GM12891 (cell line): ENCODE measurements around the gene TNFSF13B. TPM values are rescaled to one million over a fixed set of nuclear protein-coding genes. Genes with fewer than 3 reads are reported as not detected.

Experiments used
- DNase-seq: peaks from one replicate; pipeline ENCODE4 v3.0.0; 2011; ENCODE audit warnings: low spot score; ENCODE audit not compliant: insufficient read length
- FAIRE-seq: peaks from 2 replicates; lab custom pipeline; 2011; peaks lifted over from hg19 to GRCh38; lab: Jason Lieb, UNC
- PAX5 ChIP-seq: IDR thresholded peaks from 2 replicates; pipeline ENCODE4 v1.6.1; 2011; ENCODE audit warnings: low read length, moderate library complexity, mild to moderate bottlenecking; ENCODE audit not compliant: insufficient read depth, severe bottlenecking
- POLR2A ChIP-seq: IDR thresholded peaks from 2 replicates; pipeline ENCODE4 v1.6.1; 2011; ENCODE audit warnings: low read depth, low read length, control low read depth
- POLR2AphosphoS5 ChIP-seq: IDR thresholded peaks from 2 replicates; pipeline ENCODE4 v1.6.1; 2011; ENCODE audit warnings: low read depth, low read length, control low read depth
- POU2F2 ChIP-seq: IDR thresholded peaks from 2 replicates; pipeline ENCODE4 v1.6.1; 2011; ENCODE audit warnings: low read depth, mild to moderate bottlenecking, control low read depth, low read length, moderate library complexity
- SPI1 ChIP-seq: IDR thresholded peaks from 2 replicates; pipeline ENCODE4 v1.6.1; 2011; ENCODE audit warnings: low read depth, low read length, control low read depth
- TAF1 ChIP-seq: IDR thresholded peaks from 2 replicates; pipeline ENCODE4 v1.6.1; 2011; ENCODE audit warnings: low read depth, low read length, control low read depth
- polyA plus RNA-seq: library from polyadenylated mRNA; unstranded; fragments of >200 nt; gene quantifications from one replicate; pipeline ENCODE4 v1.2.1, GENCODE V29; 2012; ENCODE audit warnings: low read depth, missing spikeins, inconsistent platforms; ENCODE audit not compliant: missing spikeins

The TNFSF13B gene, protein sequence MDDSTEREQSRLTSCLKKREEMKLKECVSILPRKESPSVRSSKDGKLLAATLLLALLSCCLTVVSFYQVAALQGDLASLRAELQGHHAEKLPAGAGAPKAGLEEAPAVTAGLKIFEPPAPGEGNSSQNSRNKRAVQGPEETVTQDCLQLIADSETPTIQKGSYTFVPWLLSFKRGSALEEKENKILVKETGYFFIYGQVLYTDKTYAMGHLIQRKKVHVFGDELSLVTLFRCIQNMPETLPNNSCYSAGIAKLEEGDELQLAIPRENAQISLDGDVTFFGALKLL
- 14.0 TPM for polyA plus RNA-seq

DNA sequence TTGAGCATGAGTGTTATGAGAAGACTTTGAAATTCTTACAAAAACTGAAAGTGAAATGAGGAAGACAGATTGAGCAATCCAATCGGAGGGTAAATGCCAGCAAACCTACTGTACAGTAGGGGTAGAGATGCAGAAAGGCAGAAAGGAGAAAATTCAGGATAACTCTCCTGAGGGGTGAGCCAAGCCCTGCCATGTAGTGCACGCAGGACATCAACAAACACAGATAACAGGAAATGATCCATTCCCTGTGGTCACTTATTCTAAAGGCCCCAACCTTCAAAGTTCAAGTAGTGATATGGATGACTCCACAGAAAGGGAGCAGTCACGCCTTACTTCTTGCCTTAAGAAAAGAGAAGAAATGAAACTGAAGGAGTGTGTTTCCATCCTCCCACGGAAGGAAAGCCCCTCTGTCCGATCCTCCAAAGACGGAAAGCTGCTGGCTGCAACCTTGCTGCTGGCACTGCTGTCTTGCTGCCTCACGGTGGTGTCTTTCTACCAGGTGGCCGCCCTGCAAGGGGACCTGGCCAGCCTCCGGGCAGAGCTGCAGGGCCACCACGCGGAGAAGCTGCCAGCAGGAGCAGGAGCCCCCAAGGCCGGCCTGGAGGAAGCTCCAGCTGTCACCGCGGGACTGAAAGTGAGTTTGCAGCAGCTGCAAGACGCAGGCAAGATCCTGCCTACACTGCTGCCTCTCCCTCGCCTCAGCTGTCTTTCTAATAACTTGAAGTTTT lies at the start of gene TNFSF13B:
TSS of gene TNFSF13B (plus strand) at position 118 of the 728 bp plus-strand sequence. CDS start at position 296, 178 bp downstream.
- DNase-seq (peak; percentile 20), FAIRE-seq (peak; percentile 95)

DNA sequence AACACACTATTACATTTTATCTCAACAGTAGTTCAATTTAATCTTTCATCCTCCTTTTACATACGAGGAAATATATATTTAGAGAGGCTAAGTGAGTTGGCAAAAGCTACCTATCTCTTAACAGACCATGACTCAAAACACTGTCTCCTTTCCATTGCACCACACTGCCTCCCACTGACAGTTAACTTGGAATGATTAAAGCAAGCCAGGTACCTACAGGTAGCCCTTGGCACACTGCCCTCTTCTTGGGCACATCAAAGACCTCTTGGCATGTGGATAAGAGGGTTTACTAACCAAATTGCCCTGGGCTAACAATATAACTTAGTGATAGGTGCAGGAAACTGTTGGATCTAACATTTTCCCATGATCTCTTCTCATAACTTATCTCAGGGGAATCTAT lies 49.5 kb upstream of the TNFSF13B start:
- TF ChIP-seq POU2F2 (no peak), PAX5 (no peak), SPI1 (no peak), POLR2AphosphoS5 (no peak), POLR2A (no peak), TAF1 (no peak)
- FAIRE-seq: peak; percentile 51
- no peak for DNase-seq

More for the DNA sequence above, at the start of gene TNFSF13B:
- TF ChIP-seq POU2F2 (no peak), SPI1 (peak; percentile 91), PAX5 (no peak), TAF1 (peak; percentile 59), POLR2A (no peak)

DNA sequence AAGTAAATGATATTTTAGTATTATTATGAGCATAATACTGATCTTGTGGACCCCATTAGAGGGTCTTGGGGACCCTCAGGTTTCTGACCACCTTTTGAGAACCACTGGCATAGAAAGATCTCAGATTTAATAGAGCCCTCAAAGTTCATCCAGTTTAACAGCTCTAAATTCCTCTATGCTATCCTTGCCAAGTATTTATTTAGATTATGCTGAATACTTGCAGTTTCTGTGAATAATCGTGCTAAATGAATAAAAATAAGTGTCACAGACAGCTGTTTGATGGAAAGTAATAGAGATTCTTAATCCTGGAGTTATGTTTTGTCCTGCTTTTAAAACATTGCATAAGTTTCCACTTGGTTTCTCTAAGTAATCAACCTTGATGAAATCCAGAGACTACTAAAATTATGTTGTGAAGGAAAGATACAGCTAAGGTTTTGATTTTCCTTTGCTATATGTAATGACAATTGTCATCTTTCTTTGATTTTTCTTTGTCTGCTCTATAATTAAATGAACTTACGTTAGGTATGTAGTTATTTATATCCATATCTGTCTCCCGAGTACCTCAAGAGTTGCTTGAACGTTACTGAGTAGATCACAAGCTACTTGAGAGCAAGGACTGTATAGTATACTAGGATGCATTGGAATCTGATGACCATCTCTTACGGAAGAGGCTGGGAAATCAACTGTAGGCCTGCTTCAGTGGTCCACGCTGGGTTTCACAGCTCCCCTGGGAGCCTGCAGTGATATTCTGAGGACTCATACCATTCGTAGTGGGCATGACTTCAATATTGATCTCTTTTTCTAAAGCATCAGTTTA lies 45.6 kb upstream of the TNFSF13B start:
- TF ChIP-seq TAF1: no peak
- no peak for TF ChIP-seq PAX5
- no peak for TF ChIP-seq POLR2A
- TF ChIP-seq POLR2AphosphoS5: no peak
- no peak for TF ChIP-seq POU2F2
- TF ChIP-seq SPI1: no peak
- FAIRE-seq (no peak), DNase-seq (no peak)

DNA sequence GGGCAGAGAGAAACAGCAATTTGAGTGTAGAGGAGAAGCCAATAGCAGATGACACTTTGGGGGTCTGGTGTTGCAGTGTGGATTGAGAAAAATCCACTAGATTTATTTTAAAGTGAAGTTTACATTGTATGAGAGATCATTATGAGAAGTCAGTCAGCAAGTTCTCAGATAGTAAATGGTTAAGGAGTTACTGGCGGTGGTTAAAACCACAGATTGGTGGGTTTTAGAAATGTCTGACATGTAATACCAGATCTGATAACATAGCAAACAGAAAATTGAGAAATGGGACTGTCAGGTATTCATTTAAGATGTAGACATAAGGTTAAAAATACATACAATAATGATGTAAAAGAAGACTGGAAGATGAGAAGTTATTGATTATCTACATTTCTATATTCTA lies 44.1 kb upstream of the TNFSF13B start:
- TF ChIP-seq SPI1 (no peak), POLR2A (no peak), POU2F2 (no peak), PAX5 (no peak), POLR2AphosphoS5 (no peak), TAF1 (no peak)
- FAIRE-seq (peak; percentile 23), DNase-seq (no peak)

DNA sequence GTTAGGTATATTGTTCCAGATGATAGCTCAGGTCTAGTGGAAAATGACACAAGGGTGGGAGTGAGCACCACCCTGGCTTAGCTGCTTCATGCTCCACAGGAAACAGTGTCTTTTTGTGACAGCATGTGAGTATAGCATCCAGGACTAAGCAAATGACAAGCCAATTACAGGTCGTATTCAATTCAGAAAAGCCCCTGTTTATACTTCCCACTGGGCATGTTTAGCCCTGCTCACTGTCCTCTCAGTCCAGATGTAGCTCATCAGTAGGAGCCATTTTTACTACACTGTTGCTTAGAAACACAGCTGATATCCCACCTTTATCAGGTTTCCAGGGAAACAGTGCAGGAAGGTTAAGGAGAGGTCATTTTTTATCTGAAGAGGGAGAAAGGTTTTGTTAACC lies 43.3 kb upstream of the TNFSF13B start:
- TF ChIP-seq POLR2AphosphoS5 (no peak), SPI1 (no peak), PAX5 (no peak), TAF1 (no peak)
- DNase-seq (no peak), FAIRE-seq (peak; percentile 51)

DNA sequence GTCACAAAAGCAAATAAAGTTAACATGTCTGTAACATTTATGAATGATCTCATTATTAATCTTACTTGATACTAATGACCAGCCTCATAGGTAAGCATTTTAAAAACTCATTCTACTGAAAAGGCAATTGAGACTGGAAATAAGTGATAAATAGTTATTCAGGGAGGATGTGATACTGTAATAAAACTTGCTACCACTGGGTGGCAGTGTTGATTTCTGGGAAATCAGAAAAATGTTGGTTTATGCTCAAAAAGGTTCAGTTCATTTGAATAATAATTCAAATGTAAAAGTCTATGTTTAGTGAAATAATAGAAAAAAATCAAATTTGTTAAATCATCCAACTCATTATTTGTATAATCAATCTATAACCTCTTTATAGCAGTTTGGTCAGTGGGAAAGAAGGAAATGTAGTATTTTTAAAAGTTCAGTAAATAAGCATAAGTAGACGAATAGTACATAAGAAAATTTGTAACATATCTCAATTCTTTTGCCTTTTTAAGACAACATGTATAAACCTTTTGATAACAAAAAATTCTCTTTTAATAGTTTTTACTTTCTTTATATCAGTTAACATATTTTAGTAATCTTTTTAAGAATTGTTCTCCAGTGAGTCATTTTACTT lies 41.8 kb upstream of the TNFSF13B start:
- DNase-seq (no peak), FAIRE-seq (peak; percentile 48)
- TF ChIP-seq PAX5: no peak
- no peak for TF ChIP-seq POLR2AphosphoS5
- TF ChIP-seq POLR2A: no peak
- no peak for TF ChIP-seq POU2F2
- TF ChIP-seq TAF1: no peak
- no peak for TF ChIP-seq SPI1

DNA sequence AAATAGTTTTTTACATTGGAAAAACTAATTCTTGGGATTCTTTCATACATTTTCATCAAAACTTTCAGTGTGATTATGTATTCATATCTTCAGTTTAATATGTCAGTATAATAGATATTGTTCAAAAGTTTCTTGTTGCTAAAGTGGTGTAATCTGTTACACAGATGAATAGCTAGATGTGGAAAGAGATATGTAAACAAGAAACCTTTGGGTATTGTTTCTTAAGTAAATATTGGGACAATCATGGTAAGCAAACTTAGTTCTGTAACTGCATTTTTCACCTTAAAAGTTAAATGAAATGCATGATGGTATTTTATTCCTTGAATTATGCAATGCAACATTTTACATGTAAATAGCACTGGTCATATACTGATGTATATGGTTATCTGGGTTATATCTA lies 39.1 kb upstream of the TNFSF13B start:
- FAIRE-seq: no peak
- TF ChIP-seq PAX5 (no peak), SPI1 (no peak)
- no peak for DNase-seq

DNA sequence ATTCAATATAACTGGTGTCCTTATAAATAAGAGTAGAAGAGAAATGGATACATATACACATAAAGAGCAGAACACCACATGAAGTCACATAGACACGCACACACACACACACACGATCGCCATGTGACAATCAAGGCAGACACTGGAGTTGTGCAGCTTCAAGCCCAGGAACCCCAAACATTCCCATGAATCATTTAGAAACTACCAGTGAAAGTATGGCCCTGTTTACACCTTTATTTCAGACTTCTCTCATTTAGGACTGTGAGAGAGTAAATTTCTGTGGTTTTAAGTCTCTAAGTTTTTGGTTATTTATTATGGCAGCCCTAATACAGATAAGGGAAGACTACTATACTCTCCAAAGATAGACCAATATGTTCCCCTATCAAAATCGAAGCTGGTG lies 20.4 kb upstream of the TNFSF13B start:
- DNase-seq (no peak), FAIRE-seq (no peak)
- no peak for TF ChIP-seq POU2F2
- no peak for TF ChIP-seq SPI1
- no peak for TF ChIP-seq POLR2A
- no peak for TF ChIP-seq PAX5
- no peak for TF ChIP-seq TAF1
- no peak for TF ChIP-seq POLR2AphosphoS5

DNA sequence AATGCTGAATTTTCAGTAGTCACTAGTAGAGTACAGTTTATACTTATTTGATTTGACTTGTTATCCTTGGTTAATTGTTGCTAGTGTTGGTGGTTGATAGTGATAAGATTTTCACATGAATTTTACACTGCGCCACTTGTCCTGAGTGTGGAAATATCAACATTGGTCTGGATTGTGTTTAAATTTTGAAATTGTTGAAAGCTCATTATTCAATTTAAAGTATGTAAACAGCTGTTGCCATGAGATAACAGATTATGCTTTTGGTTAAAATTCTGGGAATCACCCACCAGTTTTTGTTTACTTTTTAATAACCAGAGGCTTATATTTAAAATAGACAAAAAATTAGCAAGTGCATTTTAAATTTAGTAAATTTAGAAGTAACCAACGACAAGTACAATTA lies 12.3 kb upstream of the TNFSF13B start:
- TF ChIP-seq POLR2AphosphoS5: no peak
- TF ChIP-seq SPI1: no peak
- TF ChIP-seq TAF1: no peak
- DNase-seq (no peak), FAIRE-seq (no peak)
